Measurements from ENCODE around the gene COX19.

The COX19 gene

DNA sequence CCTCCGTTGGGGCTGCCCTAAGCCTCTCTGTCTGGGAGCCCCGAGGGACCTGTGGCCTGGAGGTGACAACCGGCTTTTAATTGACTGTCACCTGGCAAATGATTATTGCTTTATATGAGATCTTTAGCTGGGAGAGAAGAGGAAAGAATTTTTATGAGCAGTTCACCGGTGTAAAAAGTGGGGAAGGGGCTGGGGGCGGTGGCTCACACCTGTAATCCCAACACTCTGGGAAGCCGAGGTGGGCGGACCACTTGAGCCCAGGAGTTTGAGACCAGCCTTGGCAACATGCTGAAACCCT is 2.6 kb upstream of the COX19 start:
- TF ChIP-seq PKNOX1 (IDR thresholded peaks at IDR 0.05) (no peak), SUZ12 (IDR thresholded peaks at IDR 0.05) (no peak), CTBP1 (IDR thresholded peaks at IDR 0.05; ENCODE audit: borderline replicate concordance) (no peak), L3MBTL2 (conservative IDR thresholded peaks at IDR 0.05) (no peak), FOXK2 (IDR thresholded peaks at IDR 0.05) (no peak), SP1 (IDR thresholded peaks at IDR 0.05) (no peak), NFRKB (IDR thresholded peaks at IDR 0.05) (no peak), FOXA1 (IDR thresholded peaks at IDR 0.05) (no peak), ZNF384 (IDR thresholded peaks at IDR 0.05) (no peak), BHLHE40 (IDR thresholded peaks at IDR 0.05; ENCODE audit: borderline replicate concordance) (no peak), FOXM1 (IDR thresholded peaks at IDR 0.05; ENCODE audit: borderline replicate concordance) (no peak), ELF4 (IDR thresholded peaks at IDR 0.05) (no peak), ARNT (IDR thresholded peaks at IDR 0.05) (no peak), LEF1 (IDR thresholded peaks at IDR 0.05; ENCODE audit: borderline replicate concordance) (no peak)
- ChIA-PET POLR2A (interaction anchor here (1.3 kb wide), 1 partner anchor 15 kb away, joined by 4 read pairs; no protein-coding TSS in a partner anchor), CTCF (interaction anchor here (1.1 kb wide), 1 partner anchor 11 kb away, joined by 4 read pairs; no protein-coding TSS in a partner anchor)
- no peak for DNase-seq (ENCODE audit: extremely low spot score)

DNA sequence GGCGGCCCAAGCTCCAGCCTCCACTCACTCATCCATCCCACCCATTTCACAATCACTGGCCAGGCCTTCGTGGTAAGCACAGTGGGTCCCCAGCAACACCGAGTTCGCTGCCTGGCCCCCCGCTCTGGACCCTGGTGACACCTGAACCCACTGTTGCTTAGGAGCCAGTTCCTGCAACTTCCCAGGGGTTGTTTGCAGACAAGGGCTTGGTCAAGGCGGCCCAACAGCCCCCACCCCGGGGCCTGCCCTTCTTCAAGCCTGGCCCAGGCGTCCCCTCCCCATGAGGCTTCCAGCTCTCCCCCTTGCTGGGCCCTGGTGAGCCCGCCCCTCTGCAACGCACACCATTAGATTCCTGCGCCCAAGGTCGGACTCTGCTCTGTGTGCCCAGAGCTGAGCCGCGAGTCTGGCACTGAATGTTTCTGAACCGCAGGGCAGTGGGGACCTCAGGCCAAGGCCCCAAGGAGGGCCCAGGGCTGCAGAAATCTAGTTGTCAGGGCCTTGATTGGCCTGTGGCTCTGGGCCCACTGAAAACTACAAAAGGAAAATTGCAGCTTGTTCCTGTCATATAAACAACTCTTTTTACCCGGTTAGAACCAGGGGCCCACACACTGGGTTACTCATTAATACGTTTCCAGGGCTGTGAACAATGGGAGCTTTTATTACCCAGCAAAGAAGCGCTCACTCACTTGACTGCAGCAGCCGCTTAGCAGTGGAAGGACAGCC is 2.1 kb upstream of the COX19 start:
- ChIA-PET POLR2A (interaction anchor here (1.3 kb wide), 1 partner anchor 15 kb away, joined by 4 read pairs; no protein-coding TSS in a partner anchor), CTCF (interaction anchor here (0.6 kb wide), 1 partner anchor 1303 kb away, joined by 3 read pairs; no protein-coding TSS in a partner anchor)
- DNase-seq (ENCODE audit: extremely low spot score): no peak
- TF ChIP-seq ZNF384 (IDR thresholded peaks at IDR 0.05): no peak

DNA sequence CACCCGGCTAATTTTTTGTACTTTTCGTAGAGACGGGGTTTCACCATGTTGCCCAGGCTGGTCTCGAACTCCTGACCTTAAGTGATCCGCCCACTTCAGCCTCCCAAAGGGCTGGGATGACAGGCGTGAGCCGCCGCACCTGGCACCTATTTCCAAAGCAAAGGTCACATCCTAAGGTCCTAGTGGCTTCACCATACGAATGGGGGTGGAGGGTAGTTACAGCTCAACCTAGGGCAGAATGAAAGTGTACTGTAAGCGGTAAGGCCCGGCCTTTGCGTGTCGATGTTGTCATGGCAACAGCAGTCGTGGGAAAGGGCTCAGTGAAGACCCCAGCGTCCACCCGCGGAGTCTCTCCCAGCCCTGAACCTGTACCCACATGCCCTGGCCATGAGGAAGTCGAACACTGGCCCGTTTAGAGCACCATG is 1.6 kb upstream of the COX19 start:
- no peak for DNase-seq (ENCODE audit: extremely low spot score)
- ChIA-PET CTCF (interaction anchor here (0.6 kb wide), 1 partner anchor 1303 kb away, joined by 3 read pairs; no protein-coding TSS in a partner anchor), POLR2A (no interaction called here)
- TF ChIP-seq FOXK2 (IDR thresholded peaks at IDR 0.05) (no peak), FOXM1 (IDR thresholded peaks at IDR 0.05; ENCODE audit: borderline replicate concordance) (no peak), SUZ12 (IDR thresholded peaks at IDR 0.05) (no peak), ELF4 (IDR thresholded peaks at IDR 0.05) (no peak), BHLHE40 (IDR thresholded peaks at IDR 0.05; ENCODE audit: borderline replicate concordance) (no peak), CTBP1 (IDR thresholded peaks at IDR 0.05; ENCODE audit: borderline replicate concordance) (no peak), SP1 (IDR thresholded peaks at IDR 0.05) (no peak), FOXA1 (IDR thresholded peaks at IDR 0.05) (no peak), TARDBP (IDR thresholded peaks at IDR 0.05) (no peak), ZNF384 (IDR thresholded peaks at IDR 0.05) (no peak), NFRKB (IDR thresholded peaks at IDR 0.05) (no peak), PKNOX1 (IDR thresholded peaks at IDR 0.05) (no peak), LEF1 (IDR thresholded peaks at IDR 0.05; ENCODE audit: borderline replicate concordance) (no peak), L3MBTL2 (conservative IDR thresholded peaks at IDR 0.05) (no peak), ARNT (IDR thresholded peaks at IDR 0.05) (no peak)

GRCh38 chr7:975702-976473 is 539 bp upstream of the COX19 start:
- TF ChIP-seq SP1 (IDR thresholded peaks at IDR 0.05): no peak
- no peak for TF ChIP-seq SUZ12 (IDR thresholded peaks at IDR 0.05)
- TF ChIP-seq PKNOX1 (IDR thresholded peaks at IDR 0.05): no peak
- no peak for TF ChIP-seq L3MBTL2 (conservative IDR thresholded peaks at IDR 0.05)
- no peak for TF ChIP-seq NFRKB (IDR thresholded peaks at IDR 0.05)
- no peak for TF ChIP-seq BHLHE40 (IDR thresholded peaks at IDR 0.05; ENCODE audit: borderline replicate concordance)
- TF ChIP-seq FOXM1 (IDR thresholded peaks at IDR 0.05; ENCODE audit: borderline replicate concordance): no peak
- TF ChIP-seq FOXA1 (IDR thresholded peaks at IDR 0.05): no peak
- DNase-seq (ENCODE audit: extremely low spot score): no peak
- ChIA-PET POLR2A (interaction anchor here (0.8 to 1.4 kb wide), 6 partner anchors 10 to 148 kb away, joined by 3 to 7 read pairs (median 3); no protein-coding TSS in a partner anchor), CTCF (interaction anchor here (0.6 to 2.8 kb wide), 2 partner anchors 17 to 201 kb away, joined by 3 to 11 read pairs; no protein-coding TSS in a partner anchor)

DNA sequence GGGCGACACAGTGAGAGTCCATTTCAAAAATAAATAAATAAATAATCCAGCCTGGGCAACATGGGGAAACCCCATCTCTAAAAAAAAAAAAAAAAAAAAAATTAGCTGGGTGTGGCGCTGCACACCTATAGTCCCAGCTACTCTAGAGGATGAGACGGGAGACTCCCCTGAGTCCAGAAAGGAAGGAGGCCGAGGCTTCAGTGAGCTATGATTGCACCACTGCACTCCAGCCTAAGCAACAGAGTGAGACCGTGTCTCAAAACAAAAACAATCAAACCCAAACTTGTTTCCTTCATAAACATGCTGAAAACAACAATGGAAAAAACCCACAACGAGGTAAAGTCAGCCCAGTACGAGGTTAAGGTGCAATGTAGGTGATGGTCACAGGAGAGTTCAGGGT is 1.2 kb downstream of the COX19 start:
- ChIA-PET POLR2A (interaction anchor here (0.9 to 1.3 kb wide), 4 partner anchors 14 to 157 kb away, joined by 3 to 4 read pairs (median 3); no protein-coding TSS in a partner anchor), CTCF (interaction anchor here (0.7 to 2.8 kb wide), 4 partner anchors 19 to 242 kb away, joined by 3 to 11 read pairs (median 5); no protein-coding TSS in a partner anchor)
- no peak for TF ChIP-seq HDGF (IDR thresholded peaks at IDR 0.05; ENCODE audit: borderline replicate concordance)
- TF ChIP-seq FOXK2 (IDR thresholded peaks at IDR 0.05): no peak
- TF ChIP-seq BHLHE40 (IDR thresholded peaks at IDR 0.05; ENCODE audit: borderline replicate concordance): no peak
- no peak for TF ChIP-seq SP1 (IDR thresholded peaks at IDR 0.05)
- TF ChIP-seq FOXM1 (IDR thresholded peaks at IDR 0.05; ENCODE audit: borderline replicate concordance): no peak
- TF ChIP-seq ELF4 (IDR thresholded peaks at IDR 0.05): no peak
- DNase-seq (ENCODE audit: extremely low spot score): no peak

DNA sequence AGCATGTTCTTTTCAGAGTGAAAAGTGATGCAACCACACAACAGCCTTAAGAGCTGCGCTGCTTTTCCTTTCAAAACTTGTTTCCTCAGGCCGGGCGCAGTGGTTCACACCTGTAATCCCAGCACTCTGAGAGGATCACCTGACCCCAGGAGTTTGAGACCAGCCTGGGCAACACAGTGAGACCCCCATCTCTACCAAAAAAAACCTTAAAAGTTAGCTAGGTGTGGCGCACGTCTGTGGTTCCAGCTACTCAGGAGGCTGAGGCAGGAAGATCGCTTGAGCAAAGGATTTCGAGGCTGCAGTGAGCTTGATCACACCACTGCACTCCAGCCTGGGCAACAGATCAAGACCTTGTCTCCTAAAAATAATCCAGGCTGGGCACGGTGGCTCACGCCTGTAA is 2.0 kb downstream of the COX19 start:
- ChIA-PET CTCF (interaction anchor here (0.7 to 2.8 kb wide), 3 partner anchors 20 to 210 kb away, joined by 3 to 11 read pairs (median 6); no protein-coding TSS in a partner anchor), POLR2A (interaction anchor here (0.9 kb wide), 1 partner anchor 20 kb away, joined by 3 read pairs; no protein-coding TSS in a partner anchor)
- no peak for DNase-seq (ENCODE audit: extremely low spot score)
- TF ChIP-seq ELF4 (IDR thresholded peaks at IDR 0.05) (no peak), BHLHE40 (IDR thresholded peaks at IDR 0.05; ENCODE audit: borderline replicate concordance) (no peak), ZNF384 (IDR thresholded peaks at IDR 0.05) (no peak), L3MBTL2 (conservative IDR thresholded peaks at IDR 0.05) (no peak), HDGF (IDR thresholded peaks at IDR 0.05; ENCODE audit: borderline replicate concordance) (no peak), CTBP1 (IDR thresholded peaks at IDR 0.05; ENCODE audit: borderline replicate concordance) (no peak)

Data from HEK293T (cell line).